Upper lobe of left lung (tissue), 4 donors: ENCODE data around the gene GIMAP5.

Experiments used
- CTCF ChIP-seq, 6 experiments: fragments of 450-650 bp in 4 of 6; fragments of 200-600 bp in 2 of 6; sonication (generic) in 2 of 6; IDR thresholded peaks; one replicate each; pipeline ENCODE4 v1.5.1; 2016 to 2019; ENCODE audit warnings: antibody characterized with exemption in 6 of 6
- POLR2AphosphoS5 ChIP-seq, 2 donors: sonication (generic); formaldehyde crosslinking; IDR thresholded peaks; one replicate each; pipeline ENCODE4 v1.5.1; 2017; ENCODE audit warnings: antibody characterized with exemption in 2 of 2

- TF ChIP-seq POLR2AphosphoS5 (IDR thresholded peaks at IDR 0.05) (no peak), CTCF (IDR thresholded peaks at IDR 0.05) (no peak)
Measured at GRCh38 chr7:150753239-150753638, 16.0 kb downstream of the GIMAP5 start.
